IMR-90 (cell line): Measurements from ENCODE around the gene BTBD6.

ENCODE experiments used
- BHLHE40 ChIP-seq: fragments of 150-350 bp; IDR thresholded peaks from 2 replicates; pipeline ENCODE4 v1.6.1; 2016; ENCODE audit warnings: mild to moderate bottlenecking, low read depth, low read length
- CEBPB ChIP-seq: IDR thresholded peaks from 2 replicates; pipeline ENCODE4 v1.6.1; 2012; ENCODE audit warnings: low read depth, low read length, improper control_type of control experiment
- CHD1 ChIP-seq: IDR thresholded peaks from 2 replicates; pipeline ENCODE4 v1.6.1; 2012; ENCODE audit warnings: low read depth, low read length, improper control_type of control experiment
- CTCF ChIP-seq: conservative IDR thresholded peaks from 2 replicates; pipeline ENCODE4 v1.5.1; 2012; ENCODE audit warnings: mild to moderate bottlenecking, low read depth, low read length, improper control_type of control experiment
- MAFK ChIP-seq: IDR thresholded peaks from 2 replicates; pipeline ENCODE4 v1.6.1; 2012; ENCODE audit warnings: low read depth, low read length, improper control_type of control experiment
- MAZ ChIP-seq: IDR thresholded peaks from 2 replicates; pipeline ENCODE4 v1.6.1; 2012; ENCODE audit warnings: low read depth, mild to moderate bottlenecking, low read length, improper control_type of control experiment, moderate library complexity, borderline replicate concordance
- MXI1 ChIP-seq: IDR thresholded peaks from 2 replicates; pipeline ENCODE4 v1.6.1; 2012; ENCODE audit warnings: low read depth, mild to moderate bottlenecking, low read length, moderate library complexity, borderline replicate concordance
- NFE2L2 ChIP-seq: fragments of 150-350 bp; IDR thresholded peaks from 2 replicates; pipeline ENCODE4 v1.6.1; 2016; ENCODE audit warnings: low read depth, mild to moderate bottlenecking, low read length
- POLR2A ChIP-seq: IDR thresholded peaks from 2 replicates; pipeline ENCODE4 v1.6.1; 2012; ENCODE audit warnings: mild to moderate bottlenecking, low read depth, low read length
- RAD21 ChIP-seq: IDR thresholded peaks from 2 replicates; pipeline ENCODE4 v1.6.1; 2012; ENCODE audit warnings: low read length, improper control_type of control experiment
- RCOR1 ChIP-seq: IDR thresholded peaks from 2 replicates; pipeline ENCODE4 v1.6.1; 2012; ENCODE audit warnings: mild to moderate bottlenecking, low read length, improper control_type of control experiment; ENCODE audit not compliant: insufficient replicate concordance
- RFX5 ChIP-seq: IDR thresholded peaks from 2 replicates; pipeline ENCODE4 v1.8.0; 2012; ENCODE audit warnings: low read depth, mild to moderate bottlenecking, low read length, moderate library complexity
- SMC3 ChIP-seq: fragments of 150-350 bp; IDR thresholded peaks from 2 replicates; pipeline ENCODE4 v1.6.1; 2016; ENCODE audit warnings: low read depth, mild to moderate bottlenecking, antibody characterized with exemption, low read length, moderate library complexity
- USF2 ChIP-seq: fragments of 150-350 bp; IDR thresholded peaks from 2 replicates; pipeline ENCODE4 v1.6.1; 2017; ENCODE audit warnings: mild to moderate bottlenecking, antibody characterized with exemption, low read length, low read depth

GRCh38 chr14:105255021-105255507 lies 6.7 kb downstream of the BTBD6 start:
- TF ChIP-seq CTCF (no peak), CHD1 (no peak), POLR2A (no peak), SMC3 (no peak), USF2 (no peak), CEBPB (no peak), MXI1 (no peak), NFE2L2 (no peak), BHLHE40 (no peak), RCOR1 (no peak), RAD21 (no peak), MAZ (no peak), MAFK (no peak), RFX5 (no peak)
